Activated naive CD8-positive, alpha-beta T cell treated with anti-CD3 and anti-CD28 coated beads, Interleukin-2, amount 50 U/mL, for 24 hours (primary cell): ENCODE data around the gene ANO7.

ENCODE experiments used
- ATAC-seq: fragments of 150-1000 bp; cut with Tn5 transposase; one replicate; pipeline ENCODE4 v1.10.0; 2021
- DNase-seq: peaks from one replicate; pipeline ENCODE4 v3.0.0; 2021
- H3K27ac Mint-ChIP-seq: one replicate; pipeline ENCODE4 v1.8.0; 2021; ENCODE audit warnings: mild to moderate bottlenecking, mixed read lengths
- H3K27me3 Mint-ChIP-seq: one replicate; pipeline ENCODE4 v1.8.0; 2021; ENCODE audit warnings: mixed read lengths
- H3K36me3 Mint-ChIP-seq: one replicate; pipeline ENCODE4 v1.8.0; 2021; ENCODE audit warnings: low read depth, mixed read lengths
- H3K4me1 Mint-ChIP-seq: one replicate; pipeline ENCODE4 v1.8.0; 2021; ENCODE audit warnings: mixed read lengths
- H3K4me3 Mint-ChIP-seq: one replicate; pipeline ENCODE4 v1.8.0; 2021; ENCODE audit warnings: mild to moderate bottlenecking, moderate library complexity, mixed read lengths
- H3K9me3 Mint-ChIP-seq: one replicate; pipeline ENCODE4 v1.8.0; 2021; ENCODE audit warnings: mixed read lengths

Gene ANO7

GRCh38 chr2:241230435-241230834 lies 42.0 kb downstream of the ANO7 start:
- ATAC-seq: no peak
- no peak overlapping the region for H3K4me3 Mint-ChIP-seq
- DNase-seq: no peak
- H3K27ac Mint-ChIP-seq: no peak overlapping the region
- H3K27me3 Mint-ChIP-seq: no peaks in the 10 kb centered on the region
- no peaks in the 10 kb centered on the region for H3K4me1 Mint-ChIP-seq
- H3K9me3 Mint-ChIP-seq: no peaks in the 10 kb centered on the region
- H3K36me3 Mint-ChIP-seq: peaks cover 46% of the 10 kb centered on the region

GRCh38 chr2:241232736-241233575 lies 44.5 kb downstream of the ANO7 start:
- peaks cover 62% of the 10 kb centered on the region for H3K36me3 Mint-ChIP-seq
- H3K4me1 Mint-ChIP-seq: no peaks in the 10 kb centered on the region
- DNase-seq (no peak), ATAC-seq (no peak)
- no peaks in the 10 kb centered on the region for H3K27me3 Mint-ChIP-seq
- H3K4me3 Mint-ChIP-seq: no peak overlapping the region
- no peaks in the 10 kb centered on the region for H3K9me3 Mint-ChIP-seq
- no peak overlapping the region for H3K27ac Mint-ChIP-seq

- no peaks in the 10 kb centered on the region for H3K9me3 Mint-ChIP-seq
- ATAC-seq (no peak), DNase-seq (no peak)
- no peaks in the 10 kb centered on the region for H3K4me1 Mint-ChIP-seq
- no peaks in the 10 kb centered on the region for H3K27me3 Mint-ChIP-seq
- no peak overlapping the region for H3K27ac Mint-ChIP-seq
- H3K4me3 Mint-ChIP-seq: no peak overlapping the region
- peaks cover 66% of the 10 kb centered on the region for H3K36me3 Mint-ChIP-seq
These were observed 45.8 kb downstream of the ANO7 start for GRCh38 chr2:241234066-241234790.

GRCh38 chr2:241234962-241235740 lies 46.7 kb downstream of the ANO7 start:
- no peak overlapping the region for H3K4me3 Mint-ChIP-seq
- DNase-seq (no peak), ATAC-seq (no peak)
- no peak overlapping the region for H3K27ac Mint-ChIP-seq
- H3K36me3 Mint-ChIP-seq: peaks cover 71% of the 10 kb centered on the region
- H3K4me1 Mint-ChIP-seq: no peaks in the 10 kb centered on the region
- no peaks in the 10 kb centered on the region for H3K27me3 Mint-ChIP-seq
- no peaks in the 10 kb centered on the region for H3K9me3 Mint-ChIP-seq

- Mint-ChIP-seq H3K27ac (no peak overlapping the region), H3K36me3 (peaks cover 77% of the 10 kb centered on the region), H3K4me3 (no peak overlapping the region), H3K27me3 (no peaks in the 10 kb centered on the region), H3K9me3 (no peaks in the 10 kb centered on the region), H3K4me1 (no peaks in the 10 kb centered on the region)
- no peak for DNase-seq
- no peak for ATAC-seq
These were observed 47.5 kb downstream of the ANO7 start for GRCh38 chr2:241235859-241236593.

GRCh38 chr2:241237047-241237446 lies 48.6 kb downstream of the ANO7 start:
- H3K4me3 Mint-ChIP-seq: no peak overlapping the region
- no peak for ATAC-seq
- H3K36me3 Mint-ChIP-seq: peaks cover 77% of the 10 kb centered on the region
- H3K27ac Mint-ChIP-seq: no peak overlapping the region
- H3K4me1 Mint-ChIP-seq: no peaks in the 10 kb centered on the region
- DNase-seq: no peak
- H3K27me3 Mint-ChIP-seq: no peaks in the 10 kb centered on the region
- no peaks in the 10 kb centered on the region for H3K9me3 Mint-ChIP-seq

GRCh38 chr2:241237949-241238371 lies 49.5 kb downstream of the ANO7 start:
- Mint-ChIP-seq H3K27ac (no peak overlapping the region), H3K4me3 (no peak overlapping the region), H3K27me3 (no peaks in the 10 kb centered on the region), H3K9me3 (no peaks in the 10 kb centered on the region), H3K36me3 (peaks cover 83% of the 10 kb centered on the region), H3K4me1 (no peaks in the 10 kb centered on the region)
- ATAC-seq: no peak
- no peak for DNase-seq

GRCh38 chr2:241238693-241239198 lies 50.3 kb downstream of the ANO7 start:
- Mint-ChIP-seq H3K9me3 (no peaks in the 10 kb centered on the region), H3K4me3 (no peak overlapping the region), H3K27me3 (no peaks in the 10 kb centered on the region), H3K27ac (no peak overlapping the region), H3K36me3 (peaks cover 80% of the 10 kb centered on the region), H3K4me1 (no peaks in the 10 kb centered on the region)
- DNase-seq (no peak), ATAC-seq (no peak)

GRCh38 chr2:241239552-241240202 lies 51.2 kb downstream of the ANO7 start:
- no peaks in the 10 kb centered on the region for H3K4me1 Mint-ChIP-seq
- H3K36me3 Mint-ChIP-seq: peaks cover 81% of the 10 kb centered on the region
- ATAC-seq (no peak), DNase-seq (no peak)
- no peak overlapping the region for H3K27ac Mint-ChIP-seq
- no peaks in the 10 kb centered on the region for H3K27me3 Mint-ChIP-seq
- H3K4me3 Mint-ChIP-seq: no peak overlapping the region
- H3K9me3 Mint-ChIP-seq: no peaks in the 10 kb centered on the region

- Mint-ChIP-seq H3K36me3 (peaks cover 75% of the 10 kb centered on the region), H3K27ac (no peak overlapping the region), H3K4me1 (no peaks in the 10 kb centered on the region), H3K9me3 (no peaks in the 10 kb centered on the region), H3K27me3 (no peaks in the 10 kb centered on the region), H3K4me3 (no peak overlapping the region)
- DNase-seq (no peak), ATAC-seq (no peak)
These were observed 52.0 kb downstream of the ANO7 start for GRCh38 chr2:241240320-241241004.

- DNase-seq (no peak), ATAC-seq (no peak)
- Mint-ChIP-seq H3K27me3 (no peaks in the 10 kb centered on the region), H3K4me1 (no peaks in the 10 kb centered on the region), H3K27ac (no peak overlapping the region), H3K9me3 (no peaks in the 10 kb centered on the region), H3K36me3 (peaks cover 81% of the 10 kb centered on the region), H3K4me3 (no peak overlapping the region)
These were observed 53.2 kb downstream of the ANO7 start for GRCh38 chr2:241241669-241242068.

- Mint-ChIP-seq H3K36me3 (peaks cover 81% of the 10 kb centered on the region), H3K4me3 (peak overlapping the region; percentile 27), H3K27ac (no peak overlapping the region), H3K4me1 (no peaks in the 10 kb centered on the region), H3K9me3 (no peaks in the 10 kb centered on the region), H3K27me3 (no peaks in the 10 kb centered on the region)
- no peak for ATAC-seq
- no peak for DNase-seq
These were observed 53.8 kb downstream of the ANO7 start for GRCh38 chr2:241242306-241242705.

GRCh38 chr2:241244368-241244767 lies 55.9 kb downstream of the ANO7 start:
- Mint-ChIP-seq H3K27me3 (no peaks in the 10 kb centered on the region), H3K27ac (no peak overlapping the region), H3K4me3 (no peak overlapping the region), H3K9me3 (no peaks in the 10 kb centered on the region), H3K4me1 (no peaks in the 10 kb centered on the region), H3K36me3 (peaks cover 83% of the 10 kb centered on the region)
- no peak for ATAC-seq
- DNase-seq: no peak
